Sigmoid colon (tissue), 7 donors: Measurements from ENCODE around the gene GLOD5. TPM values are rescaled to one million over a fixed set of nuclear protein-coding genes. Genes with fewer than 3 reads are reported as not detected.

Source experiments
- DNase-seq: peaks from one replicate; pipeline ENCODE4 v3.0.0-alpha.2; 2019
- H3K27ac ChIP-seq, 4 donors: fragments of 200-600 bp; sonication (generic); one replicate each; pipeline ENCODE4 v1.5.1; 2016 to 2019; ENCODE audit warnings: mild to moderate bottlenecking in 1 of 4
- H3K27me3 ChIP-seq, 3 donors: fragments of 200-600 bp; sonication (generic); one replicate each; pipeline ENCODE4 v1.5.1; 2019; ENCODE audit warnings: mild to moderate bottlenecking in 1 of 3
- H3K36me3 ChIP-seq, 4 donors: fragments of 200-600 bp; sonication (generic); one replicate each; pipeline ENCODE4 v1.5.1; 2016 to 2019
- H3K4me1 ChIP-seq, 4 donors: fragments of 200-600 bp; sonication (generic); one replicate each; pipeline ENCODE4 v1.5.1; 2017 to 2019
- H3K4me3 ChIP-seq, 4 donors: fragments of 200-600 bp; sonication (generic); one replicate each; pipeline ENCODE4 v1.5.1; 2017 to 2019; ENCODE audit warnings: mild to moderate bottlenecking in 2 of 4, moderate library complexity in 1 of 4
- H3K9me3 ChIP-seq, 4 donors: fragments of 200-600 bp in 3 of 4; sonication (generic) in 3 of 4; one replicate each; pipeline versions ENCODE4 v1.5.1 to v1.6.1; 2013 to 2019
- EP300 ChIP-seq, 4 donors: sonication (generic); formaldehyde crosslinking; IDR thresholded peaks; one replicate each; pipeline ENCODE4 v1.6.1; 2017; ENCODE audit warnings: antibody characterized with exemption in 4 of 4
- POLR2A ChIP-seq, 2 donors: fragments of 450-650 bp; IDR thresholded peaks; one replicate each; pipeline ENCODE4 v1.6.1; 2016; ENCODE audit warnings: antibody characterized with exemption in 2 of 2, mild to moderate bottlenecking in 2 of 2, moderate library complexity in 2 of 2
- POLR2AphosphoS5 ChIP-seq, 4 donors: sonication (generic); formaldehyde crosslinking; IDR thresholded peaks; one replicate each; pipeline ENCODE4 v1.6.1; 2017; ENCODE audit warnings: antibody characterized with exemption in 4 of 4
- WGBS, 2 donors: extraction: QIAGEN DNeasy Blood & Tissue Kit; methylation state at CpG; one replicate each; pipeline ENCODE4 v1.1.7; 2013; 5-methylcytosine and 5-hydroxymethylcytosine counted together
- intact Hi-C: fragments of 100-400 bp; cut with DNase I; formaldehyde crosslinking; loops from one replicate; pipeline ENCODE4 v1.15.1; 2023
- polyA plus RNA-seq, 3 donors: library from polyadenylated mRNA; stranded (reverse); fragments of 200-250 nt; gene quantifications; one replicate each; pipeline ENCODE4 v1.2.3, GENCODE V29; 2013
- total RNA-seq, 4 donors: library from RNA; depleted of rRNA; stranded (reverse); fragments of >200 nt; gene quantifications; one replicate each; pipeline ENCODE4 v1.1.0, GENCODE V29; 2016
- TF ChIP-seq, protein P1 (sequence below), 4 experiments: fragments of 450-650 bp in 3 of 4; fragments of 200-600 bp in 1 of 4; IDR thresholded peaks; one replicate each; pipeline ENCODE4 v1.5.1; 2016 to 2019; ENCODE audit warnings: antibody characterized with exemption in 4 of 4, mild to moderate bottlenecking in 3 of 4, moderate library complexity in 2 of 4
- donor health status: healthy with polysubstance abuse.
- donor health status: Bipolar disorder and iron deficiency.
- donor health status: healthy.

GLOD5 gene
- total and polyA plus RNA-seq, 7 donors = 7.5 to 22.7 (median 10.8) TPM; not detected in 4

DNA sequence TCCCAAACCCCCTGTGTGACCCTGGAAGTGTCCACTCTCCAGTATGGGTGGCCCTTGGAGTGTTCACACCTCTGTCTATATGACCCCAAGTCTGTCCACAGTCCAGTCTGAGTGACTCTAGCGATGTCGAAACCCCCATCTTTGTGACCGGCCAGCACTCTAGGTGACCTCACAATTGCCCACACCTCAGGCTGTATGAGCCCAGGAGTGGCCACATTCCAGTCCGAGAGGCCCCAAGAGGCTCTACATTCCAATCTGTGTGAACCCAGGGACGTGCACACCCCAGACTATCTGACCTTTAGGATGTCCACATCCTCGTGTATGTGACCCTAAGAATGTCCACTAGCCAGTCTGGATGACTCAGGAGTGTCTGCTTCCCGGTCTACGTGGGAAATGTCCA, 7.3 kb upstream of the GLOD5 start:
- TF ChIP-seq POLR2AphosphoS5 (IDR thresholded peaks at IDR 0.05) (no peak), EP300 (IDR thresholded peaks at IDR 0.05) (no peak), POLR2A (IDR thresholded peaks at IDR 0.05) (no peak)
- TF ChIP-seq, protein P1, sequence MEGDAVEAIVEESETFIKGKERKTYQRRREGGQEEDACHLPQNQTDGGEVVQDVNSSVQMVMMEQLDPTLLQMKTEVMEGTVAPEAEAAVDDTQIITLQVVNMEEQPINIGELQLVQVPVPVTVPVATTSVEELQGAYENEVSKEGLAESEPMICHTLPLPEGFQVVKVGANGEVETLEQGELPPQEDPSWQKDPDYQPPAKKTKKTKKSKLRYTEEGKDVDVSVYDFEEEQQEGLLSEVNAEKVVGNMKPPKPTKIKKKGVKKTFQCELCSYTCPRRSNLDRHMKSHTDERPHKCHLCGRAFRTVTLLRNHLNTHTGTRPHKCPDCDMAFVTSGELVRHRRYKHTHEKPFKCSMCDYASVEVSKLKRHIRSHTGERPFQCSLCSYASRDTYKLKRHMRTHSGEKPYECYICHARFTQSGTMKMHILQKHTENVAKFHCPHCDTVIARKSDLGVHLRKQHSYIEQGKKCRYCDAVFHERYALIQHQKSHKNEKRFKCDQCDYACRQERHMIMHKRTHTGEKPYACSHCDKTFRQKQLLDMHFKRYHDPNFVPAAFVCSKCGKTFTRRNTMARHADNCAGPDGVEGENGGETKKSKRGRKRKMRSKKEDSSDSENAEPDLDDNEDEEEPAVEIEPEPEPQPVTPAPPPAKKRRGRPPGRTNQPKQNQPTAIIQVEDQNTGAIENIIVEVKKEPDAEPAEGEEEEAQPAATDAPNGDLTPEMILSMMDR (IDR thresholded peaks at IDR 0.05) = no peak
- Histone ChIP-seq H3K27me3 (no peaks in the 10 kb centered on the region), H3K9me3 (no peaks in the 10 kb centered on the region), H3K36me3 (no peaks in the 10 kb centered on the region), H3K27ac (no peak overlapping the region), H3K4me1 (no peaks in the 10 kb centered on the region), H3K4me3 (no peak overlapping the region)
- WGBS, 2 donors = 79 to 80% methylated on average over 8 of the region's 8 CpGs
- no peak for DNase-seq
- intact Hi-C loops = no loop called here

DNA sequence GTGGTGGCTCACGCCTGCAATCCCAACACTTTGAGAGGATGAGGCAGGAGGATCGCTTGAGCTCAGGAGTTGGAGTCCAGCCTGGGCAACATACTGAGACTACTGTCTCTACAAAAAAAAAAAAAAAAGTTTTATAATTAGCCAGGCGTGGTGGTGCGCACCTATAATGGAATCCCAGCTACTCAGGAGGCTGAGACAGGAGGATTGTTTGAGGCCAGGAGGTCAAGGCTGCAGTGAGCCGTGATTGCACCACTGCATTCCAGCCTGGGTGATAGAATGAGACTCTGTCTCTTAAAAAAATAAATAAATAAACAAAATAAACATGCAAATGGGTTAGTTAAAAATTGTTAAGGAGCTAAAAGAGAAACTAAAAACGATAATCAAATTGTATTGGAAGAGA, 7.7 kb downstream of the GLOD5 start:
- WGBS, 2 donors = 83 to 84% methylated on average over 6 of the region's 6 CpGs
- H3K27me3 ChIP-seq = peaks cover 0 to 3% (median 0%) of the 10 kb centered on the region in 3 donors
- no peak overlapping the region for H3K4me3 ChIP-seq
- intact Hi-C loops = no loop called here
- H3K4me1 ChIP-seq = no peaks in the 10 kb centered on the region
- H3K9me3 ChIP-seq = no peaks in the 10 kb centered on the region
- TF ChIP-seq EP300 (IDR thresholded peaks at IDR 0.05) (no peak), POLR2A (IDR thresholded peaks at IDR 0.05) (no peak), POLR2AphosphoS5 (IDR thresholded peaks at IDR 0.05) (no peak)
- TF ChIP-seq, protein P1 (IDR thresholded peaks at IDR 0.05) = no peak
- no peak for DNase-seq
- no peaks in the 10 kb centered on the region for H3K36me3 ChIP-seq
- H3K27ac ChIP-seq = no peak overlapping the region

DNA sequence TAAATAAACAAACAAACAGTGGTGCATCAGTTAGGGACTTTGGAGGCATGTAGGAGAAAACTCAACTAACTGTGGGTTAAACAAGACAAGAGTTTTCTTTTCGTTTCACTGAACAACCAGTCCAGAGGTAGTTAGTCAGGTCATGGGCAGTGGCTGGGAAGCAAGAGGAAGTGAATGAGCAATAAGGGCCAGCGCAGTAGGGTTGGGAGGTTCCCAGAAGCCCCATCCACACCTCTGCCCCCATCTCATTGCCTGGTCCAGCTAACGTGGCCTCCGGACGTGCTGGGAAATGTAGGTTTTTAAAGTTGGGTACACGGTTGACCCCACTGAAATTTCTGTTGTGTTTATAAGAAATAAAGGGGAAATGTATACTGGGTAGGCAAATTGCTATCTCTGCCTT, 8.7 kb downstream of the GLOD5 start:
- no peak overlapping the region for H3K27ac ChIP-seq
- H3K27me3 ChIP-seq = no peaks in the 10 kb centered on the region
- no peaks in the 10 kb centered on the region for H3K36me3 ChIP-seq
- intact Hi-C loops = no loop called here
- DNase-seq = no peak
- no peaks in the 10 kb centered on the region for H3K9me3 ChIP-seq
- H3K4me1 ChIP-seq = no peaks in the 10 kb centered on the region
- no peak overlapping the region for H3K4me3 ChIP-seq
- TF ChIP-seq POLR2AphosphoS5 (IDR thresholded peaks at IDR 0.05) = no peak
- TF ChIP-seq POLR2A (IDR thresholded peaks at IDR 0.05) = no peak
- WGBS, 2 donors = 78 to 90% methylated on average over 6 of the region's 6 CpGs

DNA sequence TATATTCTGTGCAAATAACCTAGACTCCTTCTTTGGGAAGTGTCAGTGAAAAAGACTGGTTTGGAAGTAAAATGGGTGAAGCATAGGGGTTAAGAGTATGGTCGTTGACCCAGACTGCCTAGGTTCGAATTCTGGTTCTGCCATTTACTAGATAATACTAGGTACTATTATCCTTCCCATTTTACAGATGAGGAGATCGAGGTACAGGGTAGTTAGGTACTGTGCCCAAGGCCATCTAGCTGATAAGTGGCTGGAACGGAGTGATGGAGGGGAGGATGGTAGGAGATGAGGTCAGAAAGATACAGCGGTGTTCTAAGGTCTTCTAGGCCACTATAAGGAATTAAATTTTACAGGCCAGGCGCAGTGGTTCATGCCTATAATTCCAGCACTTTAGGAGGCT, 11.1 kb downstream of the GLOD5 start:
- H3K27ac ChIP-seq = no peak overlapping the region
- no peaks in the 10 kb centered on the region for H3K4me1 ChIP-seq
- TF ChIP-seq, protein P1 (IDR thresholded peaks at IDR 0.05) = no peak
- no peak for TF ChIP-seq EP300 (IDR thresholded peaks at IDR 0.05)
- no peak for TF ChIP-seq POLR2A (IDR thresholded peaks at IDR 0.05)
- no peaks in the 10 kb centered on the region for H3K36me3 ChIP-seq
- intact Hi-C loops = no loop called here
- no peak overlapping the region for H3K4me3 ChIP-seq
- no peak for DNase-seq
- no peaks in the 10 kb centered on the region for H3K9me3 ChIP-seq
- no peaks in the 10 kb centered on the region for H3K27me3 ChIP-seq
- 91% methylated on average over 6 of the region's 6 CpGs for WGBS, 2 donors

DNA sequence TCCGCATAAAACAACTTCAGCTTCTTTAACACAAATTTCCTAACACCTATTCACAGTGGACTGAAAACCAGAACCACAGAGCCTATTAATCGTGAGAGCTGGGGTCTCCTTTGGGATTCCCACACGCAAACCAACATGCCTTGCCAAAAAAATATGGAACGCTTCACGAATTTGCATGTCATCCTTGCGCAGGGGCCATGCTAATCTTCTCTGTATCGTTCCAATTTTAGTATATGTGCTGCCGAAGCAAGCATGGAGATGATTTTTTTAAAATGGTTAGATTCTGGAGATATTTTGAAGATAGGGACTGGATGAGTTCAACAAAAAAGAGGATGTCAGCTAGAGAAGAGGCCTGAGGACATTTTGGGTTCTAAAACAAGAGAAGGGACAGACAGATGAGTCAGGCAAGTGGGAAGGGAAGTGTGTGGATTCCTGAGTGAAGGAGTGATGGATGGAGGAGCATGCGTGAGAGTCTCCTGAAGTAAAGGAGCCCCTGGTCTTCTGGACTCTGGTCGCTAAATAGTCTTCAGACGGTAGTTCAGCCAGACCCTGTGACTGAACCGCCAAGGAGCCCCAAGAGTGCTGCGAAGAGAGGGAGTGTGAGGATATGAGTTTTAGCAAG, 15.4 kb downstream of the GLOD5 start:
- H3K4me3 ChIP-seq = no peak overlapping the region
- no peaks in the 10 kb centered on the region for H3K9me3 ChIP-seq
- 88 to 94% methylated on average over 13 of the region's 13 CpGs for WGBS, 2 donors
- no peak overlapping the region for H3K27ac ChIP-seq
- no peaks in the 10 kb centered on the region for H3K27me3 ChIP-seq
- intact Hi-C loops = no loop called here
- no peaks in the 10 kb centered on the region for H3K4me1 ChIP-seq
- no peak for TF ChIP-seq POLR2A (IDR thresholded peaks at IDR 0.05)
- TF ChIP-seq EP300 (IDR thresholded peaks at IDR 0.05) = no peak
- no peak for TF ChIP-seq POLR2AphosphoS5 (IDR thresholded peaks at IDR 0.05)
- TF ChIP-seq, protein P1 (IDR thresholded peaks at IDR 0.05) = no peak
- DNase-seq = no peak
- H3K36me3 ChIP-seq = no peaks in the 10 kb centered on the region
